SK-N-SH (cell line): ENCODE results near the gene CHST11. TPM values are rescaled to one million over a fixed set of nuclear protein-coding genes. Genes with fewer than 3 reads are reported as not detected.

Source experiments
- CTCF ChIA-PET: fragments of 300-600, 350-600 bp; formaldehyde crosslinking; extraction: SDS; loops from one replicate; lab custom pipeline; 2021; lab: Yijun Ruan, JAX
- POLR2A ChIA-PET: fragments of 350-600 bp; sonication (Branson Sonifier 250); formaldehyde crosslinking; extraction: SDS; loops from one replicate; lab custom pipeline; 2020; ENCODE audit warnings: antibody characterized with exemption, inconsistent platforms; lab: Yijun Ruan, JAX
- DNase-seq: peaks from one replicate; pipeline ENCODE4 v3.0.0; 2012
- H2AFZ ChIP-seq: fragments of 200-600 bp; sonication (generic); 2 replicates; pipeline ENCODE4 v1.8.1; 2016; ENCODE audit warnings: antibody characterized with exemption, mild to moderate bottlenecking, low read depth
- H3F3A ChIP-seq: fragments of 200-600 bp; sonication (generic); replicated peaks from 2 replicates; pipeline ENCODE3; 2016; ENCODE audit warnings: antibody characterized with exemption, mild to moderate bottlenecking; ENCODE audit not compliant: insufficient read depth
- H3K27ac ChIP-seq, 2 experiments: fragments of 200-500 bp in 1 of 2; fragments of 200-600 bp in 1 of 2; sonication (Bioruptor generic) in 1 of 2; sonication (generic), shearing (Covaris generic) in 1 of 2; 2 replicates each; pipeline versions ENCODE4 v1.5.1 to v1.6.1; 2014 to 2016; ENCODE audit warnings: low read depth in 2 of 2, inconsistent platforms in 1 of 2, low read length in 1 of 2, mild to moderate bottlenecking in 1 of 2, mixed read lengths in 1 of 2
- H3K27me3 ChIP-seq: fragments of 200-600 bp; sonication (generic), shearing (Covaris generic); 2 replicates; pipeline ENCODE4 v1.6.1; 2016; ENCODE audit warnings: mixed run types; ENCODE audit not compliant: insufficient read depth
- H3K36me3 ChIP-seq, 2 experiments: fragments of 200-500 bp in 1 of 2; fragments of 200-600 bp in 1 of 2; sonication (Bioruptor generic) in 1 of 2; sonication (generic) in 1 of 2; replicated peaks in 1 of 2; 2 replicates each; pipeline versions ENCODE3 to v1.5.1; 2014 to 2016; ENCODE audit warnings: low read length in 1 of 2, mild to moderate bottlenecking in 1 of 2; ENCODE audit not compliant: insufficient read depth in 2 of 2, control insufficient read depth in 1 of 2
- H3K4me1 ChIP-seq, 2 experiments: fragments of 200-500 bp in 1 of 2; fragments of 200-600 bp in 1 of 2; sonication (Bioruptor generic) in 1 of 2; sonication (generic), shearing (Covaris generic) in 1 of 2; 2 replicates each; pipeline versions ENCODE4 v1.5.1 to v1.6.1; 2014 to 2016; ENCODE audit warnings: low read depth in 1 of 2, low read length in 1 of 2, mixed run types in 1 of 2; ENCODE audit not compliant: insufficient read depth in 2 of 2, control insufficient read depth in 1 of 2
- H3K4me2 ChIP-seq: fragments of 200-600 bp; sonication (generic), shearing (Covaris generic); 2 replicates; pipeline ENCODE4 v1.6.1; 2017; ENCODE audit warnings: mixed run types
- H3K4me3 ChIP-seq, 2 experiments: fragments of 200-500 bp in 1 of 2; fragments of 200-600 bp in 1 of 2; sonication (Bioruptor generic) in 1 of 2; sonication (generic), shearing (Covaris generic) in 1 of 2; 2 replicates each; pipeline versions ENCODE4 v1.5.1 to v1.8.1; 2014 to 2016; ENCODE audit warnings: low read depth in 2 of 2, inconsistent platforms in 1 of 2, low read length in 1 of 2, mild to moderate bottlenecking in 1 of 2, mixed read lengths in 1 of 2, moderate library complexity in 1 of 2
- H3K79me2 ChIP-seq: fragments of 200-600 bp; sonication (generic); 2 replicates; pipeline ENCODE4 v1.8.1; 2017; ENCODE audit warnings: mild to moderate bottlenecking; ENCODE audit not compliant: insufficient read depth
- H3K9ac ChIP-seq: fragments of 200-600 bp; sonication (generic); 2 replicates; pipeline ENCODE4 v1.6.1; 2017; ENCODE audit warnings: mixed run types
- H3K9me2 ChIP-seq: fragments of 200-600 bp; sonication (generic); 2 replicates; pipeline ENCODE4 v1.6.1; 2017; ENCODE audit warnings: mixed run types
- H3K9me3 ChIP-seq: fragments of 200-600 bp; sonication (generic); 2 replicates; pipeline ENCODE4 v1.6.1; 2017; ENCODE audit warnings: mixed run types, mild to moderate bottlenecking, moderate library complexity
- H4K20me1 ChIP-seq: fragments of 200-600 bp; sonication (generic); 2 replicates; pipeline ENCODE4 v1.6.1; 2017; ENCODE audit warnings: mild to moderate bottlenecking, mixed run types; ENCODE audit not compliant: insufficient read depth
- ELF1 ChIP-seq: IDR thresholded peaks from 2 replicates; pipeline ENCODE4 v1.4.0; 2012
- EP300 ChIP-seq, 2 experiments: IDR thresholded peaks; 2 replicates each; pipeline versions ENCODE4 v1.4.0 to v1.6.1; 2012; ENCODE audit warnings: borderline replicate concordance in 1 of 2, low read depth in 1 of 2, low read length in 1 of 2
- JUND ChIP-seq: IDR thresholded peaks from 2 replicates; pipeline ENCODE4 v1.4.0; 2012
- MEF2A ChIP-seq: IDR thresholded peaks from 2 replicates; pipeline ENCODE4 v1.4.0; 2012; ENCODE audit warnings: low read depth, borderline replicate concordance
- NRF1 ChIP-seq: IDR thresholded peaks from 2 replicates; pipeline ENCODE4 v1.6.1; 2012; ENCODE audit warnings: low read depth, mild to moderate bottlenecking, low read length
- RFX5 ChIP-seq: IDR thresholded peaks from 2 replicates; pipeline ENCODE4 v1.6.1; 2012; ENCODE audit warnings: mild to moderate bottlenecking, improper control_type of control experiment, low read length
- SIN3A ChIP-seq: IDR thresholded peaks from 2 replicates; pipeline ENCODE4 v1.6.1; 2012; ENCODE audit warnings: low read depth, mild to moderate bottlenecking, low read length, moderate library complexity, borderline replicate concordance
- WGBS: methylation state at CpG from one replicate; pipeline ENCODE4 v1.1.6; 2017; ENCODE audit warnings: low lambda C conversion rate; 5-methylcytosine and 5-hydroxymethylcytosine counted together
- polyA plus RNA-seq, 3 experiments: library from polyadenylated mRNA; depleted of rRNA; stranded (reverse); fragments of >200 nt; gene quantifications; 2 replicates each; pipeline ENCODE4 v1.2.3, GENCODE V29; 2012
- TF ChIP-seq, protein P1 (sequence below): IDR thresholded peaks from 2 replicates; pipeline ENCODE4 v1.6.1; 2012; ENCODE audit warnings: mild to moderate bottlenecking, low read depth, low read length, moderate library complexity
- TF ChIP-seq, protein P2 (sequence below): IDR thresholded peaks from 2 replicates; pipeline ENCODE4 v1.4.0; 2012; ENCODE audit warnings: low read depth, borderline replicate concordance

Gene CHST11
- polyA plus RNA-seq, 1 of the 3 experiments (the other 2 are of a cell fraction): 18.6 TPM

DNA sequence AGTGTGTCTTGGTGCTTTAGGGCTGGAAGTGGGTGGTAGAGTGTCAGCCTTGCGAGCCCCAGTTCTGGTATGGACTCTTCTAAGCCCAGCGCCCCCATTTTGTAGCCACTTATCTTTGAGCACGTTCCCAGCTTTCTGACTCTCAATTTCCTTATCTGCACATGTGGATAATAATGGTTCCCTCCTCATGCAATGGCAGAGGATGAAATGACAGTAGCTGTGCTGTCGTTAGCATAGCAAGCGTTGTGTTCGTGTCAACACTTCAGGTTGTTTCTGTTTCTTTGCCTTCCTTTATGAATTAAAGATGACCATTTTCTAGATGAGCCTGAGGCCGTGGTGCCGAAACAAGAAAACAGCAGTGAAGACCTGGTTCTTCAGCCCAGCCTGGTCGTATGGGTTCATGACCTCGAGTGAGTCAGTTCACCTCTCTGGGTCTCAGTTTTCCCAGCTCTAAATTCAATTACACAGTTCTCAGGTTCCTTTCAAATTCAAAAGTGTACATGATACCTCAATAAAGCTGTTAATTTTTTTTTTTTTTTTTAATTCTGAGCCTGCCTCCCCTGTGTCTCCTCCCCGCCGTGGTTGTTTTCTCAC, 268.3 kb downstream of the CHST11 start:
- POLR2A ChIA-PET: no interaction called here
- Histone ChIP-seq H3K4me3 (no peak overlapping the region), H3K9me2 (no peaks in the 10 kb centered on the region), H4K20me1 (no peaks in the 10 kb centered on the region), H3F3A (no peaks in the 10 kb centered on the region), H3K4me2 (no peak overlapping the region), H2AFZ (no peak overlapping the region), H3K27me3 (no peaks in the 10 kb centered on the region), H3K36me3 (no peaks in the 10 kb centered on the region), H3K79me2 (no peaks in the 10 kb centered on the region), H3K9me3 (no peaks in the 10 kb centered on the region), H3K27ac (peak overlapping the region in 1 of 2 experiments; percentile 91; a peak in 2 of 4 replicates), H3K9ac (no peak overlapping the region), H3K4me1 (peaks cover 0 to 69% of the 10 kb centered on the region in 2 experiments; a peak in 2 of 4 replicates)
- no peak for DNase-seq
- CTCF ChIA-PET: interaction anchor here (2.7 kb wide), 1 partner anchor 343 kb away, joined by 9 read pairs; no protein-coding TSS in a partner anchor
- TF ChIP-seq EP300 (IDR thresholded peaks at IDR 0.05; ENCODE audit: borderline replicate concordance in 1 of 2, low read depth in 1 of 2, low read length in 1 of 2) (no peak), RFX5 (no peak), ELF1 (no peak), SIN3A (no peak), JUND (no peak), NRF1 (no peak)
- TF ChIP-seq, protein P1, sequence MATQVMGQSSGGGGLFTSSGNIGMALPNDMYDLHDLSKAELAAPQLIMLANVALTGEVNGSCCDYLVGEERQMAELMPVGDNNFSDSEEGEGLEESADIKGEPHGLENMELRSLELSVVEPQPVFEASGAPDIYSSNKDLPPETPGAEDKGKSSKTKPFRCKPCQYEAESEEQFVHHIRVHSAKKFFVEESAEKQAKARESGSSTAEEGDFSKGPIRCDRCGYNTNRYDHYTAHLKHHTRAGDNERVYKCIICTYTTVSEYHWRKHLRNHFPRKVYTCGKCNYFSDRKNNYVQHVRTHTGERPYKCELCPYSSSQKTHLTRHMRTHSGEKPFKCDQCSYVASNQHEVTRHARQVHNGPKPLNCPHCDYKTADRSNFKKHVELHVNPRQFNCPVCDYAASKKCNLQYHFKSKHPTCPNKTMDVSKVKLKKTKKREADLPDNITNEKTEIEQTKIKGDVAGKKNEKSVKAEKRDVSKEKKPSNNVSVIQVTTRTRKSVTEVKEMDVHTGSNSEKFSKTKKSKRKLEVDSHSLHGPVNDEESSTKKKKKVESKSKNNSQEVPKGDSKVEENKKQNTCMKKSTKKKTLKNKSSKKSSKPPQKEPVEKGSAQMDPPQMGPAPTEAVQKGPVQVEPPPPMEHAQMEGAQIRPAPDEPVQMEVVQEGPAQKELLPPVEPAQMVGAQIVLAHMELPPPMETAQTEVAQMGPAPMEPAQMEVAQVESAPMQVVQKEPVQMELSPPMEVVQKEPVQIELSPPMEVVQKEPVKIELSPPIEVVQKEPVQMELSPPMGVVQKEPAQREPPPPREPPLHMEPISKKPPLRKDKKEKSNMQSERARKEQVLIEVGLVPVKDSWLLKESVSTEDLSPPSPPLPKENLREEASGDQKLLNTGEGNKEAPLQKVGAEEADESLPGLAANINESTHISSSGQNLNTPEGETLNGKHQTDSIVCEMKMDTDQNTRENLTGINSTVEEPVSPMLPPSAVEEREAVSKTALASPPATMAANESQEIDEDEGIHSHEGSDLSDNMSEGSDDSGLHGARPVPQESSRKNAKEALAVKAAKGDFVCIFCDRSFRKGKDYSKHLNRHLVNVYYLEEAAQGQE: no peak
- WGBS: 97% methylated on average over 12 of the region's 12 CpGs

DNA sequence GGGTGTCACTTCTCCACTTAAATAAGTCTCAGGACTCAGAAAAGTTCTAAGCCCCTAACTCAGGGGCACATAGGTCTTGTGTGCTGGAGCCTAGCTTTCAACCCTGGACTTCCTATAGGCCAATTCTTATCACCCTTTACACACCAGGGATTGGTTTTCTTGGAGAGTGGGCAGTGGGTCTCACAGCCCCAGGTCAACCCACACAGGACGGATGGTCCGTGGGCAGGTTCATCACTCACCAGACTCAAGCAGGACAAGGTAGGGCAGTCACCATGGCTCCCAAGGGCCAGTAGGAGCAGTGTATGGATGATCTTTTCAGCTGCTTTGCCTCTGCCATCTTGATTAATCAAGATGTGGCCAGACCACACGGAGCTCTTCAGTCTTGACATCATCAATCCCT, 268.9 kb downstream of the CHST11 start:
- no peak for TF ChIP-seq ELF1
- TF ChIP-seq MEF2A: no peak
- TF ChIP-seq, protein P2, sequence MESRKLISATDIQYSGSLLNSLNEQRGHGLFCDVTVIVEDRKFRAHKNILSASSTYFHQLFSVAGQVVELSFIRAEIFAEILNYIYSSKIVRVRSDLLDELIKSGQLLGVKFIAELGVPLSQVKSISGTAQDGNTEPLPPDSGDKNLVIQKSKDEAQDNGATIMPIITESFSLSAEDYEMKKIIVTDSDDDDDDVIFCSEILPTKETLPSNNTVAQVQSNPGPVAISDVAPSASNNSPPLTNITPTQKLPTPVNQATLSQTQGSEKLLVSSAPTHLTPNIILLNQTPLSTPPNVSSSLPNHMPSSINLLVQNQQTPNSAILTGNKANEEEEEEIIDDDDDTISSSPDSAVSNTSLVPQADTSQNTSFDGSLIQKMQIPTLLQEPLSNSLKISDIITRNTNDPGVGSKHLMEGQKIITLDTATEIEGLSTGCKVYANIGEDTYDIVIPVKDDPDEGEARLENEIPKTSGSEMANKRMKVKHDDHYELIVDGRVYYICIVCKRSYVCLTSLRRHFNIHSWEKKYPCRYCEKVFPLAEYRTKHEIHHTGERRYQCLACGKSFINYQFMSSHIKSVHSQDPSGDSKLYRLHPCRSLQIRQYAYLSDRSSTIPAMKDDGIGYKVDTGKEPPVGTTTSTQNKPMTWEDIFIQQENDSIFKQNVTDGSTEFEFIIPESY: no peak
- H3K9me3 ChIP-seq: no peaks in the 10 kb centered on the region
- H3K27me3 ChIP-seq: no peaks in the 10 kb centered on the region
- no peaks in the 10 kb centered on the region for H3K36me3 ChIP-seq
- DNase-seq: no peak
- no peak overlapping the region for H3K9ac ChIP-seq
- H2AFZ ChIP-seq: no peak overlapping the region
- 89% methylated on average over 1 of the region's 3 CpGs for WGBS
- H4K20me1 ChIP-seq: no peaks in the 10 kb centered on the region
- no peak overlapping the region for H3K4me3 ChIP-seq
- H3K4me2 ChIP-seq: no peak overlapping the region
- H3K79me2 ChIP-seq: no peaks in the 10 kb centered on the region
- no peak overlapping the region for H3K27ac ChIP-seq
- peaks cover 0 to 69% of the 10 kb centered on the region in 2 experiments; a peak in 2 of 4 replicates for H3K4me1 ChIP-seq
- CTCF ChIA-PET: interaction anchor here (2.7 kb wide), 1 partner anchor 344 kb away, joined by 9 read pairs; no protein-coding TSS in a partner anchor
- no peaks in the 10 kb centered on the region for H3K9me2 ChIP-seq
- POLR2A ChIA-PET: no interaction called here
- H3F3A ChIP-seq: no peaks in the 10 kb centered on the region
